Naive thymus-derived CD8-positive, alpha-beta T cell (primary cell): ENCODE measurements around the gene ME3. TPM values are rescaled to one million over a fixed set of nuclear protein-coding genes. Genes with fewer than 3 reads are reported as not detected.

Experiments
- ATAC-seq, 2 donors: fragments of 150-1000 bp; cut with Tn5 transposase in 1 of 2; sonication (Bioruptor Pico), chemical (Tn5 transposase) in 1 of 2; 1 replicate in 1 of 2; 2 replicates in 1 of 2; pipeline ENCODE4 v1.10.0; 2021; ENCODE audit warnings: mild to moderate bottlenecking in 2 of 2, moderate library complexity in 2 of 2
- POLR2A ChIA-PET: fragments of 350-600 bp; sonication (Branson Sonifier 250); formaldehyde crosslinking; loops from one replicate; lab custom pipeline; 2021; ENCODE audit warnings: antibody characterized with exemption; lab: Charles Lee
- DNase-seq, 10 donors: peaks; one replicate each; pipeline versions ENCODE4 v3.0.0 to v3.0.0-alpha.2; 2020 to 2022
- H3K27ac Mint-ChIP-seq, 10 donors: one replicate each; pipeline ENCODE4 v1.8.0; 2020 to 2022; ENCODE audit warnings: mild to moderate bottlenecking in 10 of 10, mixed read lengths in 10 of 10, moderate library complexity in 4 of 10, inconsistent platforms in 1 of 10
- H3K27me3 Mint-ChIP-seq, 5 donors: one replicate each; pipeline ENCODE4 v1.8.0; 2021 to 2022; ENCODE audit warnings: mixed read lengths in 5 of 5
- H3K36me3 Mint-ChIP-seq, 3 donors: one replicate each; pipeline ENCODE4 v1.8.0; 2020 to 2022; ENCODE audit warnings: mixed read lengths in 3 of 3, mild to moderate bottlenecking in 2 of 3, inconsistent platforms in 1 of 3
- H3K4me1 Mint-ChIP-seq, 4 donors: one replicate each; pipeline ENCODE4 v1.8.0; 2021 to 2022; ENCODE audit warnings: mixed read lengths in 4 of 4
- H3K4me3 Mint-ChIP-seq, 10 donors: one replicate each; pipeline ENCODE4 v1.8.0; 2020 to 2022; ENCODE audit warnings: mild to moderate bottlenecking in 10 of 10, mixed read lengths in 10 of 10, moderate library complexity in 6 of 10, inconsistent platforms in 1 of 10
- H3K9me3 Mint-ChIP-seq, 9 donors: one replicate each; pipeline ENCODE4 v1.8.0; 2020 to 2022; ENCODE audit warnings: mixed read lengths in 9 of 9, mild to moderate bottlenecking in 3 of 9, inconsistent platforms in 1 of 9, moderate library complexity in 1 of 9
- polyA plus RNA-seq, 3 donors: library from polyadenylated mRNA; unstranded; fragments of 300-500 nt; fragmentation: Illumina TruSeq; gene quantifications; one replicate each; pipeline ENCODE4 v1.2.3, GENCODE V29; 2021
- total RNA-seq, 8 experiments: library from RNA in 2 of 8; stranded (reverse) in 2 of 8; gene quantifications; one replicate each; pipeline ENCODE4 v1.2.3 and lab custom pipeline; 2021 to 2026

The ME3 gene
- total and polyA plus RNA-seq, 5 experiments from 2014 or later: 0.48 to 2.5 (median 1.1) TPM

DNA sequence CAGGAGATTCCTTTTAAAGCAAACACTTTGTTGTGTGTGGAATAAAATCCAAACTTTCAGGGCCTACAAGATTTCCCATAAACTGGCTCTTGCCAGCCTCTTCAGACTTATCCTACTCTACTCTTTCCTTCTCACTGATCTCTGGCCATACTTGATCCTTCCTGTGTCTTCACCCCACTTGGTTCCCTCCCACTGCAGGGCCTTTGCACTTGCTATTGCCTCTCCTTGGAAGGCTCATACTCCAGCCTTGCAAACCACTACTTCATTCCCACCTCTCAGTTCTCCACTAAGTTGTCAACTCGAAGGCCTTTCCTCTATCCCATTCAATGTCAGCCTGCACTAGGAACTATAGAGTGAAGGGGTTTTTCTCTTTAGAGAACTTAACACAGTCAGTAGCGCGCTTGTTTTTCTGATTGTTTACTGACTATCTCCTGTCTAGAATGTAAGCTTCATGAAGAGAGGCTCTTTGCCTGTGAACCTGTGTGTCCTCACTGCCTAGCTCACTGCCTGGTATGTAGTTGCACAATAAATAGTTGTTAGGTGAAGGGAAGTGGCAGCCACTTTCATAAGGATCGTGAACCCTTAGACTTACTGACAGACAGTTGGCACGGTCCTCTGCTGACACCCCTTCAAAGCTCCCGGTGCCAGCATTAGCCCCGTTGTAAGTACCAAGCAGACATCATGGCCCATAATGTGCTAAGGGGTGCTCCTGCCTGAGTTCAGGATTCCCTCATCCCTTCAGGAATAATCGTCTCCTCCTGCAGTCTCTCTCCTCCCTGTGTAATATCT, 833 bp upstream of the ME3 start:
- peaks cover 8 to 32% (median 20%) of the 10 kb centered on the region in 5 donors for H3K27me3 Mint-ChIP-seq
- peak overlapping the region in 1 of 10 donors; percentile 16 for H3K27ac Mint-ChIP-seq
- POLR2A ChIA-PET: no interaction called here
- DNase-seq (no peak), ATAC-seq (no peak)
- no peaks in the 10 kb centered on the region for H3K36me3 Mint-ChIP-seq
- H3K4me1 Mint-ChIP-seq: peaks cover 0 to 8% (median 7%) of the 10 kb centered on the region in 4 donors
- H3K4me3 Mint-ChIP-seq: peak overlapping the region; percentile 41 to 81 (median 65)
- peaks cover 0 to 1% (median 0%) of the 10 kb centered on the region in 9 donors for H3K9me3 Mint-ChIP-seq

DNA sequence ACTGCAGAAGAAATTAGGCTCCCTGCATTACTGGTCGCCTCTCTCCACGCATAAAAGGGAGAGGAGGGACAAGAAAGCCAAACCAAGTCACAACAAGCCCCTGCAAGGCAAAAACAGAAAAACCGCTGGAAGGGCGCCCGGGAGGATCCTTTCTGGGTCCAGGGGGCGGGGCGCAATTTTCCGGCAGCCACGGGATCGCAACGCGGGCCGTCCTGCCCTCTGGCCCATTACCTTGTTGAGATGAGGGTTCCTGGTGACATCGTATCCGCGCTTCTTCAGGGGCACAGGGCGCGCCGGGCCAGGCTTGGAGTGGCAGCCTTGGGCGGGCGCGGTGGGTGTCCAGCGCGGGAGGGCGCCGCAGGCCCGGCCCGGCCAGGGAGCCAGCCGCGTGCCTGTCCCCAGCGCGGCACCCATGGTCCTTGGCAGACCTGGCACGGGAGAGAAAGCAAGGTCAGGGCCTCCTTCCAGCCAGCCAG, 847 bp downstream of the ME3 start:
- DNase-seq: no peak
- ATAC-seq: peak; percentile 13 to 28
- peaks cover 0 to 1% (median 0%) of the 10 kb centered on the region in 9 donors for H3K9me3 Mint-ChIP-seq
- POLR2A ChIA-PET: no interaction called here
- H3K27me3 Mint-ChIP-seq: peaks cover 8 to 46% (median 28%) of the 10 kb centered on the region in 5 donors
- peaks cover 0 to 8% (median 7%) of the 10 kb centered on the region in 4 donors for H3K4me1 Mint-ChIP-seq
- H3K36me3 Mint-ChIP-seq: no peaks in the 10 kb centered on the region
- H3K27ac Mint-ChIP-seq: peak overlapping the region in 2 of 10 donors; percentile 7 to 40
- H3K4me3 Mint-ChIP-seq: peak overlapping the region; percentile 45 to 80 (median 71)

DNA sequence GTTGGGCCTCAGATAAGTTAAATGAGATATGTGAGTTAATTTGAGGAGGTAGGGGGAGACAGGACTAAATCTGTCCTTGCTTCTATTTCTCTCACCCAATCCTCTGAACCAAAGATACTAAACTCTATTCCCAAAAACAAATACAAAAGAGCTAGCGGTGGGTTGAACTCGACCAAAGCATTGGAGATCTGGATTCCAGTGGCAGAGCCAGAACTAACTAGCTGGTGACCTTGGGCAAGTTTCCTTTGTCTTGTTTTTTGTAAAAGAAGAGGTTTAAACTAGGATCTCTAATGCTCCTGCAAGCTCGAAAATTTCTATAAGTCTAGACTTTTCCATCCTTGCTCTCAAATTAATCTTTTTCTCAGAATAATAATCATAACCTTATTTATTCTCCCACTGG, 1.5 kb downstream of the ME3 start:
- DNase-seq (no peak), ATAC-seq (no peak)
- peak overlapping the region in 9 of 10 donors; percentile 45 to 80 (median 70) for H3K4me3 Mint-ChIP-seq
- H3K9me3 Mint-ChIP-seq: peaks cover 0 to 1% (median 0%) of the 10 kb centered on the region in 9 donors
- peak overlapping the region in 2 of 10 donors; percentile 7 to 40 for H3K27ac Mint-ChIP-seq
- no peaks in the 10 kb centered on the region for H3K36me3 Mint-ChIP-seq
- peaks cover 8 to 52% (median 28%) of the 10 kb centered on the region in 5 donors for H3K27me3 Mint-ChIP-seq
- peaks cover 0 to 8% (median 7%) of the 10 kb centered on the region in 4 donors for H3K4me1 Mint-ChIP-seq
- POLR2A ChIA-PET: no interaction called here

DNA sequence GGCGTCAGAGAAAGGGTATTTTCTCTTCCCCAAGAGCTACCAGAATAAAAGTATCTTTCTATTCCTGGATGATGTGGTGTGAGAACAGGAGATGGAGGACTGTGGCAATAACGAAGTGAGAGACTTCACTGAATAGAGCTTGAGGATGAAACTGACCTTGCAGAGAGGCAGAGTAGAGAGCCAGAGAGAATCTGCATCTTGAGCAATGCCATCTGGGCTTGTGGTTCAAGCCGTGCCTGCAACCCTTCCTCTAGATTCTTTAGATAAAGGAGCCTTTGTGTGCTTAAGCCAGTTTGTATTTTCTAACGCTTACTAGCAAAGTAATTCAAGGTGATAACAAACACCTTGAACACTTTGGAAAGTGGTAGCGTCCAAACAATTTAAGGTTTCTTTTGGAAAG, 2.2 kb downstream of the ME3 start:
- DNase-seq: no peak
- POLR2A ChIA-PET: no interaction called here
- ATAC-seq: no peak
- peaks cover 8 to 58% (median 31%) of the 10 kb centered on the region in 5 donors for H3K27me3 Mint-ChIP-seq
- peaks cover 0 to 8% (median 7%) of the 10 kb centered on the region in 4 donors for H3K4me1 Mint-ChIP-seq
- no peaks in the 10 kb centered on the region for H3K36me3 Mint-ChIP-seq
- H3K9me3 Mint-ChIP-seq: peaks cover 0 to 1% (median 0%) of the 10 kb centered on the region in 9 donors
- peak overlapping the region in 2 of 10 donors; percentile 7 to 16 for H3K4me3 Mint-ChIP-seq
- H3K27ac Mint-ChIP-seq: no peak overlapping the region

DNA sequence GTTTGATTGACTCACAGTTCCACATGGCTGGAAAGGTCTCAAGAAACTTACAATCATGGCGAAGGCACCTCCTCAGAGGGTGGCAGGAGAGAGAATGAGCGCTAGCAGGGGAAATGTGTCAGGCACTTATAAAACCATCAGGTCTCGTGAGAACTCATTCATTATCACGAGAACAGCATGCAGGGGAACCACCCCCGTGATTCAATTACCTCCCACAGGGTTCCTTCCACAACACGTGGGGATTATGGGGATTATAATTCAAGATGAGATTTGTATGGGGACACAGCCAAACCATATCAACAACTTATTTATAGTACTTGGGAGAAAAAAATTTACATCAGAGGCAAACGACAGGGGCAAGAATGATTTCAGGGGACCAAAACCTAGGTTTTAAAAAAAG, 3.0 kb downstream of the ME3 start:
- POLR2A ChIA-PET: no interaction called here
- DNase-seq: no peak
- Mint-ChIP-seq H3K27me3 (peaks cover 8 to 64% (median 34%) of the 10 kb centered on the region in 5 donors), H3K4me3 (no peak overlapping the region), H3K27ac (no peak overlapping the region), H3K36me3 (no peaks in the 10 kb centered on the region), H3K9me3 (peaks cover 0 to 1% (median 0%) of the 10 kb centered on the region in 9 donors), H3K4me1 (peaks cover 0 to 8% (median 7%) of the 10 kb centered on the region in 4 donors)
- ATAC-seq: no peak

DNA sequence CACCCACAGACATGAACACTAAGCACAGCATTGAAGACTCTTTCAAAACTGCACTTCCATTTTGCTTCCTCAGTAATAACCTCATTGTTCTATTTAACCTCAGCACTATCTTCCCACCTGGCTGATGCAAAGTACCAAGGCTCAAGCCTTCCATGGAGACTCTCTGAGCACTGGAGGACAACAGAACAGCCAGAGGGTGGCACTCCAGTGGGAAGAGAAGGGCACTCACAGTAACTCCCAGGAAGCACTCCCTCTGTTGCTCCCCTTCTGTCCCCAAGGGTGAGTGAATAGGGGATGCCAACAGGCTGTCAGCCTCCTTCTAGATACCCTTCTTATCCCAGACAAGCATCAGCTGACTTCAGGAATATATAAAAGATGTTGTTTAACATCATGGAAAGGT, 3.5 kb downstream of the ME3 start:
- H3K36me3 Mint-ChIP-seq: no peaks in the 10 kb centered on the region
- H3K9me3 Mint-ChIP-seq: peaks cover 0 to 1% (median 0%) of the 10 kb centered on the region in 9 donors
- POLR2A ChIA-PET: no interaction called here
- H3K27me3 Mint-ChIP-seq: peaks cover 8 to 64% (median 34%) of the 10 kb centered on the region in 5 donors
- H3K4me3 Mint-ChIP-seq: no peak overlapping the region
- DNase-seq (no peak), ATAC-seq (no peak)
- H3K27ac Mint-ChIP-seq: no peak overlapping the region
- peaks cover 0 to 8% (median 7%) of the 10 kb centered on the region in 4 donors for H3K4me1 Mint-ChIP-seq

DNA sequence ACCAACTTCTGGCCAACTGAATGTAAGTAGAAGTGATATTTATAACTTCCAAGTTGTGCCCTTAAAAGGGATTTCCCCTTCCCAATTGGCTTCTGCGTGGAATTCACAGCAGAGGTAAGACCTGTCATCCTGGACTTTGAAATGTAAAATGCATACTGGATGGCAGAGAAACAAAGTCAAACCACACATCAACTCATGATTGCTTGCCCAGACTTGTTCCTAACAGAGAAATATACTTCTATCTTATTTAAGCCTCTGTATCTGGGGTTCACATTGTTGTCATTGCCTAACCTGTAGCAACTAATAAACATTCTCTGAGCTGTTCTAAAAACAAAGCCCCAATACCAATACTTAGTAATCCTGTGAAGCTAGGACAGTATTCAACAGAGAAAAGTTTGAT, 6.2 kb downstream of the ME3 start:
- H3K4me1 Mint-ChIP-seq: peaks cover 0 to 3% (median 1%) of the 10 kb centered on the region in 4 donors
- no peak for DNase-seq
- H3K36me3 Mint-ChIP-seq: no peaks in the 10 kb centered on the region
- H3K9me3 Mint-ChIP-seq: no peaks in the 10 kb centered on the region
- H3K27ac Mint-ChIP-seq: no peak overlapping the region
- no peak for ATAC-seq
- peaks cover 4 to 53% (median 22%) of the 10 kb centered on the region in 5 donors for H3K27me3 Mint-ChIP-seq
- H3K4me3 Mint-ChIP-seq: no peak overlapping the region
- POLR2A ChIA-PET: no interaction called here

DNA sequence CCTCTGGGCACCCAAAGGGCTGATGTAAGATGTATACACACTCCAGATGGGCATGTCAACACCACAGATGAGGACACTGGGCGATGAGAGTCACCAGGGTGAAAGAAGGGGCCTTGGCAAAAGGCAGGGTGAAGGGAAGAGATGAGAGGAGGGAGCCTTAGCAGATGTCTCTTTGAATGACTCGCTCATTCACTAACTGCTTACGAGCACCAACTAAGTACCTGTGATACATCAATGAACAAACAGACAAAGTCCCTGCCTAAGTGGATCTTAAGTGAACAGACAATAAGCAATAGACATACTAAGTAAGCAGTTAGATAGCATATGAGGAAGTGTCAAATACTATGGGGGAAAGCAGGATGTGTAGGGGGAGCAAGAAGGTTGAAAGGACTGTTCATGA, 7.5 kb downstream of the ME3 start:
- DNase-seq: no peak
- Mint-ChIP-seq H3K36me3 (no peaks in the 10 kb centered on the region), H3K27ac (no peak overlapping the region), H3K4me3 (no peak overlapping the region), H3K4me1 (no peaks in the 10 kb centered on the region), H3K9me3 (peaks cover 0 to 3% (median 0%) of the 10 kb centered on the region in 9 donors), H3K27me3 (peaks cover 4 to 49% (median 17%) of the 10 kb centered on the region in 5 donors)
- no peak for ATAC-seq
- POLR2A ChIA-PET: no interaction called here

DNA sequence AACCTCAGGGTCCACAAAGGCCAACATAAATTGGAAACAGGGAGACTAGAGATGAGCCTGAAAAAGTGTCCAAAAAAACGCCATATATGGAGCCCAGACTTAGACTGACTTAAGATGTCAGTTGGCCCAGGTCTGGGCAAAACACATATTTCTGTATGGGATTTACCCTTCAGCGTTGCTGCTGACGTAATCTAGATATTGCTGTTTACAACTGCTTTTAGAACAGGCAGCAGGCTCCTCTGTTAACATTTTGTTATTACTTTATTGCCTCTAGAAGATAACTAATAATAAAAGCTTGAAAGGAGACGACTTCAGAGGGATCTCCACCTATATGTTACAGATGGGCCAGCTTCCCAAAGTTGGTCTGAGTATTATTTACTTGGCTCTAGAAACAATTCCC, 8.7 kb downstream of the ME3 start:
- no peak for DNase-seq
- POLR2A ChIA-PET: no interaction called here
- H3K27ac Mint-ChIP-seq: no peak overlapping the region
- peaks cover 0 to 6% (median 0%) of the 10 kb centered on the region in 9 donors for H3K9me3 Mint-ChIP-seq
- peaks cover 2 to 37% (median 11%) of the 10 kb centered on the region in 5 donors for H3K27me3 Mint-ChIP-seq
- no peaks in the 10 kb centered on the region for H3K4me1 Mint-ChIP-seq
- no peak overlapping the region for H3K4me3 Mint-ChIP-seq
- no peaks in the 10 kb centered on the region for H3K36me3 Mint-ChIP-seq
- ATAC-seq: no peak

DNA sequence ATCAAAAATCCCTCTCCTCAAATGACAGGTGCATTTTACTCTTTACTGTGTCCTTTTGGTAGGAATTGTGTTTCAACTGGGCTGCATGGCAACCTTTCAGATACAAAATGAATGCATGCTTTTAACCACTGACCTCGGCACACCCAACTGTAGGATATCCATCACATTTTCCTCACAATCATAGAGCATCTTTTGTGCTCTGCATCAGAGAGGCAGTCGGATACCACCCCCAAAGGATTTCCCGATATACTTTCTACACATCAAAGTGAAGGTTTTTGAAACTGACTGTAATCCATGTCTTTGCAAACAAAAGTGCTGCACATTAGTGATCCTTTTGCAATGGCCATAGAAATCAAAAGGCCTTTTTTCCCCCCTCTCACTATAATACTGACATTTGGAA, 9.1 kb downstream of the ME3 start:
- peaks cover 2 to 33% (median 8%) of the 10 kb centered on the region in 5 donors for H3K27me3 Mint-ChIP-seq
- no peak overlapping the region for H3K4me3 Mint-ChIP-seq
- no peaks in the 10 kb centered on the region for H3K36me3 Mint-ChIP-seq
- no peak for DNase-seq
- ATAC-seq: no peak
- POLR2A ChIA-PET: no interaction called here
- H3K27ac Mint-ChIP-seq: no peak overlapping the region
- no peaks in the 10 kb centered on the region for H3K4me1 Mint-ChIP-seq
- H3K9me3 Mint-ChIP-seq: peaks cover 0 to 6% (median 0%) of the 10 kb centered on the region in 9 donors

DNA sequence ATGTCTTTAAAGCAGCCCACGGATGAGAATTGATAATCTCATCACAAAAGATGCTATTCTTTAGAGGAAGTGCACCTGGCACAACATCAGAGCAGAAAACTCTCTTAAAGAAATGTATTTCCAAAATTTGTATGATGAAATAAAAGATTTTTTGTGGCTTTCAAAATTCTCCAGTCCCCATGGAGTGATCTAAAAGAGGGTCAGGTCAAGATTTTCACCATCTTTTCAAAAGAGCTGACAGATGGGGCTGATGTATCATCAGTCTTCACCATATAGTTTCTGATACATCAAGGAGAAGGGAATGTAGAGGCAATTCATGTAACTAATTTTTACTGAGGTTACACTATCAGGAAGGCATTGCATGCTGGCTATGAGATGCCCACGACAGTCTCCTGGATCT, 11.7 kb downstream of the ME3 start:
- Mint-ChIP-seq H3K36me3 (no peaks in the 10 kb centered on the region), H3K4me3 (no peak overlapping the region), H3K4me1 (no peaks in the 10 kb centered on the region), H3K27me3 (peaks cover 2 to 12% (median 6%) of the 10 kb centered on the region in 5 donors), H3K9me3 (peaks cover 0 to 13% (median 3%) of the 10 kb centered on the region in 9 donors), H3K27ac (no peak overlapping the region)
- no peak for DNase-seq
- no peak for ATAC-seq
- POLR2A ChIA-PET: no interaction called here

DNA sequence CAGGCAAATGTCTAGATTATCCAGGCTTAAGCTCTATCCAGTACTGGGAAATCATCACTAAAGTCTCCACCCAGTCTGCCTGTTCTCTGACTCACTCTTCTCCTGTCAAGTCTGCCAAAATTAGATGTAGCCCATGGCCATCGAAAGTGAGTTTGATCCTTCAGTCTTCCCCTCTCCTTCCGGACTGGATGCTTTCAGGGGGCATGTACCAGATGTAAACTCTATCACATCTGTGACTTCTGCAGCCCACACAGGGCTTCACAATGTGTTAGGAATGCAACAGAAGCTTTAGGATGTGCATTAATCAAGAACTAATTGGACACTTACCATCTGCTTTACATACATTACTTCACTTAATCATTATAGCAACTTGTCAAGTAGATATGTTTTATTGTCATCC, 12.3 kb downstream of the ME3 start:
- POLR2A ChIA-PET: no interaction called here
- Mint-ChIP-seq H3K27ac (no peak overlapping the region), H3K4me3 (no peak overlapping the region), H3K27me3 (peaks cover 0 to 5% (median 2%) of the 10 kb centered on the region in 5 donors), H3K9me3 (peaks cover 0 to 13% (median 3%) of the 10 kb centered on the region in 9 donors), H3K4me1 (no peaks in the 10 kb centered on the region), H3K36me3 (no peaks in the 10 kb centered on the region)
- ATAC-seq: no peak
- no peak for DNase-seq

DNA sequence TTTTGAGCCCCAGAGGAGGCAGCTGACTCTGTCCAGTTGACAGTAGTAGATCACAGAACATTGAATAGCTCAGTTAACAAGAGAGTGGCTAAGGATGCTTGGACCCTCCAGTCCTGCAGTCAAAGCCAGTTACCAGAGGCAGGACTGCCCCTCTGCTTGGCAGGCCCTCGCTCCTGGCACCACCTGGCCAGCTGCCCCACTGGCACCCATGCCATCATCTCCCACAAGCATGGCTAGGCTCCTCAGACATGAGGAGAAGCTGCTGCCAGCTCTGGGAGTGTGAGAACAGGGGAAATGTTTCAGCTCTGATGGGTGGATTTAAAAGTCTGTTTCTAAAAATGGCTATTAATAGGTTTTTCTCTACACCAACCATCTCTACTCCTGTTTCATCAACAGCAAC, 13.9 kb downstream of the ME3 start:
- H3K36me3 Mint-ChIP-seq: no peaks in the 10 kb centered on the region
- DNase-seq (no peak), ATAC-seq (no peak)
- H3K4me3 Mint-ChIP-seq: no peak overlapping the region
- POLR2A ChIA-PET: interaction anchor here (0.7 kb wide), 1 partner anchor 47 kb away, joined by 3 read pairs; no protein-coding TSS in a partner anchor
- peaks cover 0 to 2% (median 0%) of the 10 kb centered on the region in 5 donors for H3K27me3 Mint-ChIP-seq
- no peaks in the 10 kb centered on the region for H3K4me1 Mint-ChIP-seq
- peaks cover 0 to 17% (median 3%) of the 10 kb centered on the region in 9 donors for H3K9me3 Mint-ChIP-seq
- H3K27ac Mint-ChIP-seq: no peak overlapping the region
